Measurements from ENCODE around the gene HOXC10. TPM values are rescaled to one million over a fixed set of nuclear protein-coding genes. Genes with fewer than 3 reads are reported as not detected.

HOXC10 gene
- total and polyA plus RNA-seq, 2 donors (not counting 1 experiment from before 2014, with no cell fraction given): not detected

GRCh38 chr12:54034785-54035310 is 49.9 kb downstream of the HOXC10 start:
- no peaks in the 10 kb centered on the region for H3K79me2 ChIP-seq (ENCODE audit: control insufficient read depth, insufficient read depth, low read length)
- Mint-ChIP-seq H3K27ac (peak overlapping the region; percentile 76), H3K4me1 (peaks cover 23% of the 10 kb centered on the region), H3K9me3 (ENCODE audit: insufficient read depth) (no peaks in the 10 kb centered on the region), H3K4me3 (peak overlapping the region; percentile 50), H3K27me3 (peaks cover 76% of the 10 kb centered on the region)
- peaks cover 0 to 94% (median 63%) of the 10 kb centered on the region in 4 experiments for H3K27me3 ChIP-seq (replicated peaks in 1 of 4; ENCODE audit: control extremely low read depth in 1 of 4, control insufficient read depth in 3 of 4, insufficient read depth in 4 of 4, low read length in 3 of 4)
- peak overlapping the region; percentile 37 for H3K9ac ChIP-seq (ENCODE audit: low read length)
- H3K4me2 ChIP-seq (replicated peaks; ENCODE audit: low read depth, low read length, poor library complexity, severe bottlenecking): peak overlapping the region; percentile 67
- peaks cover 28 to 41% of the 10 kb centered on the region in 2 donors for H3K4me1 ChIP-seq (ENCODE audit: control insufficient read depth in 2 of 2, insufficient read depth in 2 of 2, low read length in 2 of 2)
- no peak overlapping the region for H2AFZ ChIP-seq (ENCODE audit: insufficient read depth, low read depth, low read length, poor library complexity, severe bottlenecking)
- intact Hi-C loops (cut with micrococcal nuclease): loop anchor here (2.0 to 5.0 kb wide), 3 partner anchors 16 to 68 kb away; no protein-coding TSS in a partner anchor
- H3K27ac ChIP-seq (ENCODE audit: low read length in 2 of 2): no peak overlapping the region
- ChIA-PET POLR2A (no interaction called here), CTCF (interaction anchor here (1.0 to 6.4 kb wide), 4 partner anchors 17 to 166 kb away, joined by 4 to 87 read pairs (median 4); partner anchors contain the start of gene SMUG1)
- peaks cover 0 to 51% (median 6%) of the 10 kb centered on the region in 3 donors for H3K9me3 ChIP-seq (ENCODE audit: control extremely low read depth in 1 of 3, control insufficient read depth in 2 of 3, insufficient read depth in 1 of 3, low read length in 2 of 3)
- no peaks in the 10 kb centered on the region for H3K36me3 ChIP-seq (replicated peaks in 1 of 2; ENCODE audit: control extremely low read depth in 1 of 2, control insufficient read depth in 1 of 2, extremely low read depth in 1 of 2, insufficient read depth in 2 of 2, low read length in 1 of 2)
- no peak for TF ChIP-seq CTCF (IDR thresholded peaks at IDR 0.05)
- TF ChIP-seq EZH2 (IDR thresholded peaks at IDR 0.05; ENCODE audit: borderline replicate concordance, insufficient read depth, low read depth, low read length, poor library complexity, severe bottlenecking): no peak
- no peaks in the 10 kb centered on the region for H4K20me1 ChIP-seq (ENCODE audit: control insufficient read depth, insufficient read depth, low read length, poor library complexity, severe bottlenecking)
- ATAC-seq (ENCODE audit: low read depth) (no peak), DNase-seq (no peak)
- H3K4me3 ChIP-seq (ENCODE audit: control extremely low read depth in 1 of 5, extremely low read depth in 1 of 5, insufficient read depth in 1 of 5, low read depth in 2 of 5, low read length in 4 of 5): peak overlapping the region in 1 of 5 experiments; percentile 47
- WGBS (ENCODE audit: insufficient coverage): 42% methylated on average over 17 of the region's 22 CpGs

GRCh38 chr12:54035568-54036264 is 50.8 kb downstream of the HOXC10 start:
- Histone ChIP-seq H2AFZ (ENCODE audit: insufficient read depth, low read depth, low read length, poor library complexity, severe bottlenecking) (no peak overlapping the region), H3K79me2 (ENCODE audit: control insufficient read depth, insufficient read depth, low read length) (no peaks in the 10 kb centered on the region), H3K36me3 (replicated peaks in 1 of 2; ENCODE audit: control extremely low read depth in 1 of 2, control insufficient read depth in 1 of 2, extremely low read depth in 1 of 2, insufficient read depth in 2 of 2, low read length in 1 of 2) (no peaks in the 10 kb centered on the region), H3K4me2 (replicated peaks; ENCODE audit: low read depth, low read length, poor library complexity, severe bottlenecking) (no peak overlapping the region), H3K27ac (ENCODE audit: low read length in 2 of 2) (no peak overlapping the region), H3K27me3 (replicated peaks in 1 of 4; ENCODE audit: control extremely low read depth in 1 of 4, control insufficient read depth in 3 of 4, insufficient read depth in 4 of 4, low read length in 3 of 4) (peaks cover 0 to 96% (median 64%) of the 10 kb centered on the region in 4 experiments), H3K9ac (ENCODE audit: low read length) (no peak overlapping the region), H4K20me1 (ENCODE audit: control insufficient read depth, insufficient read depth, low read length, poor library complexity, severe bottlenecking) (no peaks in the 10 kb centered on the region), H3K4me1 (ENCODE audit: control insufficient read depth in 2 of 2, insufficient read depth in 2 of 2, low read length in 2 of 2) (peaks cover 28 to 36% of the 10 kb centered on the region in 2 donors), H3K9me3 (ENCODE audit: control extremely low read depth in 1 of 3, control insufficient read depth in 2 of 3, insufficient read depth in 1 of 3, low read length in 2 of 3) (peaks cover 0 to 48% (median 6%) of the 10 kb centered on the region in 3 donors), H3K4me3 (ENCODE audit: control extremely low read depth in 1 of 5, extremely low read depth in 1 of 5, insufficient read depth in 1 of 5, low read depth in 2 of 5, low read length in 4 of 5) (no peak overlapping the region)
- TF ChIP-seq EZH2 (IDR thresholded peaks at IDR 0.05; ENCODE audit: borderline replicate concordance, insufficient read depth, low read depth, low read length, poor library complexity, severe bottlenecking): no peak
- TF ChIP-seq CTCF (IDR thresholded peaks at IDR 0.05): no peak
- ChIA-PET CTCF (interaction anchor here (1.0 to 6.4 kb wide), 4 partner anchors 154 to 172 kb away, joined by 4 to 87 read pairs (median 5); partner anchors contain the start of gene SMUG1), POLR2A (interaction anchor here (0.6 kb wide), 1 partner anchor 18 kb away, joined by 8 read pairs; the partner anchor contains the start of gene HOXC4)
- Mint-ChIP-seq H3K4me1 (peaks cover 23% of the 10 kb centered on the region), H3K27me3 (peaks cover 76% of the 10 kb centered on the region), H3K27ac (no peak overlapping the region), H3K9me3 (ENCODE audit: insufficient read depth) (no peaks in the 10 kb centered on the region), H3K4me3 (no peak overlapping the region)
- intact Hi-C loops (cut with micrococcal nuclease): loop anchor here (2.0 kb wide), 1 partner anchor 15 kb away; no protein-coding TSS in a partner anchor
- WGBS (ENCODE audit: insufficient coverage): 92% methylated on average over 6 of the region's 6 CpGs
- DNase-seq (no peak), ATAC-seq (ENCODE audit: low read depth) (no peak)
